Endothelial cell of umbilical vein (primary cell): ENCODE results near the gene AFG3L2. TPM values are rescaled to one million over a fixed set of nuclear protein-coding genes. Genes with fewer than 3 reads are reported as not detected.

Experiments used
- BruUV-seq: library from RNA; stranded (reverse); fragments of 400-500 nt; replicated peaks from 2 replicates; lab custom pipeline; 2021; lab: Mats Ljungman, UMichigan
- CTCF ChIA-PET: fragments of 300-600, 350-600 bp; sonication (Branson Sonifier 250); formaldehyde crosslinking; loops from one replicate; lab custom pipeline; 2021; ENCODE audit warnings: antibody characterized with exemption, inconsistent platforms; lab: Charles Lee
- POLR2A ChIA-PET: fragments of 300-600, 350-600 bp; sonication (Branson Sonifier 250); formaldehyde crosslinking; loops from one replicate; lab custom pipeline; 2021; ENCODE audit warnings: antibody characterized with exemption, inconsistent platforms; lab: Charles Lee
- DNase-seq: peaks from one replicate; pipeline ENCODE4 v3.0.0-alpha.2; 2011; ENCODE audit warnings: low read depth, low spot score
- FAIRE-seq: peaks from 2 replicates; lab custom pipeline; 2011; peaks lifted over from hg19 to GRCh38; lab: Jason Lieb, UNC
- H2AFZ ChIP-seq: 2 replicates; pipeline ENCODE4 v1.6.0; 2012; ENCODE audit warnings: low read depth, low read length, control low read depth, inconsistent platforms
- H3K27ac ChIP-seq: 2 replicates; pipeline ENCODE4 v1.5.1; 2011; ENCODE audit warnings: low read depth, mild to moderate bottlenecking, control low read depth, low read length, moderate library complexity; ENCODE audit not compliant: insufficient read depth
- H3K27me3 ChIP-seq, 2 experiments: 2 replicates each; pipeline versions ENCODE4 v1.6.0 to v1.6.1; 2011; ENCODE audit warnings: low read length in 2 of 2, mixed read lengths in 1 of 2; ENCODE audit not compliant: control insufficient read depth in 2 of 2, insufficient read depth in 2 of 2
- H3K36me3 ChIP-seq, 2 experiments: 2 replicates in 1 of 2; 3 replicates in 1 of 2; pipeline ENCODE4 v1.5.1; 2011; ENCODE audit warnings: low read length in 2 of 2, mild to moderate bottlenecking in 1 of 2, moderate library complexity in 1 of 2; ENCODE audit not compliant: control insufficient read depth in 2 of 2, insufficient read depth in 2 of 2; ENCODE audit errors: extremely low read depth in 1 of 2
- H3K4me1 ChIP-seq: 3 replicates; pipeline ENCODE4 v1.5.1; 2011; ENCODE audit warnings: mild to moderate bottlenecking, low read length; ENCODE audit not compliant: control insufficient read depth, insufficient read depth; ENCODE audit errors: extremely low read depth
- H3K4me2 ChIP-seq: 2 replicates; pipeline ENCODE4 v1.6.1; 2011; ENCODE audit warnings: low read length, control low read depth, mixed read lengths; ENCODE audit not compliant: insufficient read depth
- H3K4me3 ChIP-seq, 3 experiments: fragments of 200-600 bp in 1 of 3; sonication (generic), shearing (Covaris generic) in 1 of 3; replicated peaks in 1 of 3; 2 replicates each; pipeline ENCODE4 v1.5.1; 2011 to 2016; ENCODE audit warnings: control low read depth in 3 of 3, low read length in 3 of 3, mild to moderate bottlenecking in 2 of 3, inconsistent platforms in 1 of 3, low read depth in 1 of 3, moderate library complexity in 1 of 3; ENCODE audit not compliant: insufficient read depth in 1 of 3
- H3K79me2 ChIP-seq: 2 replicates; pipeline ENCODE4 v1.6.0; 2012; ENCODE audit warnings: low read length, inconsistent platforms; ENCODE audit not compliant: control insufficient read depth, insufficient read depth
- H3K9ac ChIP-seq: replicated peaks from 2 replicates; pipeline ENCODE3; 2011; ENCODE audit warnings: low read length, control low read depth; ENCODE audit not compliant: insufficient read depth; ENCODE audit errors: extremely low read depth
- H3K9me1 ChIP-seq: replicated peaks from 3 replicates; pipeline ENCODE4 v1.6.0; 2011; ENCODE audit warnings: mild to moderate bottlenecking, low read length; ENCODE audit not compliant: control insufficient read depth, insufficient read depth; ENCODE audit errors: extremely low read depth
- H3K9me3 ChIP-seq: replicated peaks from 2 replicates; pipeline ENCODE4 v1.5.1; 2012; ENCODE audit warnings: low read length, inconsistent platforms; ENCODE audit not compliant: control insufficient read depth, insufficient read depth
- H4K20me1 ChIP-seq: replicated peaks from 2 replicates; pipeline ENCODE3; 2011; ENCODE audit warnings: mild to moderate bottlenecking, low read length; ENCODE audit not compliant: control insufficient read depth, insufficient read depth; ENCODE audit errors: extremely low read depth
- EZH2 ChIP-seq: IDR thresholded peaks from 2 replicates; pipeline ENCODE4 v1.6.1; 2012; ENCODE audit warnings: borderline replicate concordance, low read depth, mild to moderate bottlenecking, moderate library complexity, low read length, inconsistent platforms; ENCODE audit not compliant: severe bottlenecking
- FOS ChIP-seq: IDR thresholded peaks from 2 replicates; pipeline ENCODE4 v1.6.1; 2011; ENCODE audit warnings: mild to moderate bottlenecking, low read length, moderate library complexity, borderline replicate concordance; ENCODE audit not compliant: insufficient read depth
- GATA2 ChIP-seq: IDR thresholded peaks from 2 replicates; pipeline ENCODE4 v1.7.0; 2011; ENCODE audit warnings: low read depth, mild to moderate bottlenecking, moderate library complexity, mixed read lengths, low read length; ENCODE audit not compliant: insufficient read length, insufficient read depth
- JUN ChIP-seq: IDR thresholded peaks from 2 replicates; pipeline ENCODE4 v1.6.1; 2011; ENCODE audit warnings: borderline replicate concordance, low read depth; ENCODE audit not compliant: insufficient read length, insufficient read depth
- MYC ChIP-seq: IDR thresholded peaks from one replicate; pipeline ENCODE4 v1.6.1; 2011; ENCODE audit warnings: mild to moderate bottlenecking, low read depth, low read length
- POLR2A ChIP-seq: IDR thresholded peaks from 2 replicates; pipeline ENCODE4 v1.6.1; 2012; ENCODE audit warnings: low read depth, mild to moderate bottlenecking, control low read depth, low read length
- POLR2AphosphoS5 ChIP-seq: IDR thresholded peaks from 2 replicates; pipeline ENCODE4 v1.6.1; 2012; ENCODE audit warnings: low read depth, mild to moderate bottlenecking, control low read depth, low read length, moderate library complexity; ENCODE audit not compliant: insufficient read depth
- dilution Hi-C: fragments of 300-500 bp; cut with MboI; formaldehyde crosslinking; loops from one replicate; pipeline ENCODE4 v1.15.0; 2019; ENCODE audit warnings: low sequenced_read_pairs; ENCODE audit not compliant: extremely low pct_ligation_motif_present
- intact Hi-C: fragments of 100-400 bp; cut with micrococcal nuclease; formaldehyde crosslinking; loops from one replicate; pipeline ENCODE4 v1.10.0; 2022
- polyA plus RNA-seq, 4 experiments: library from polyadenylated mRNA; depleted of rRNA in 3 of 4; stranded (reverse) in 3 of 4; unstranded in 1 of 4; fragments of >200 nt; gene quantifications; 2 replicates each; pipeline versions ENCODE4 v1.2.1 to v1.2.3, GENCODE V29; 2011 to 2012; ENCODE audit warnings: missing spikeins in 1 of 4
- total RNA-seq: library from RNA; stranded (reverse); gene quantifications from 2 replicates; pipeline ENCODE4 v1.2.3, GENCODE V29; 2021
- TF ChIP-seq, protein P1 (sequence below), 2 donors: IDR thresholded peaks; 1 replicate in 1 of 2; 2 replicates in 1 of 2; pipeline ENCODE4 v1.5.1; 2011; ENCODE audit warnings: low read length in 2 of 2, mild to moderate bottlenecking in 2 of 2, moderate library complexity in 2 of 2, control low read depth in 1 of 2, inconsistent platforms in 1 of 2, low read depth in 1 of 2; ENCODE audit not compliant: insufficient read depth in 1 of 2; ENCODE audit errors: extremely low read depth in 1 of 2
- TF ChIP-seq, protein P2 (sequence below): IDR thresholded peaks from 2 replicates; pipeline ENCODE4 v1.6.1; 2011; ENCODE audit not compliant: insufficient read depth, insufficient read length

AFG3L2 gene
- total and polyA plus RNA-seq, 2 donors (not counting 3 experiments of a cell fraction or from before 2014, with no cell fraction given), result 19.3 to 42.4 TPM

DNA sequence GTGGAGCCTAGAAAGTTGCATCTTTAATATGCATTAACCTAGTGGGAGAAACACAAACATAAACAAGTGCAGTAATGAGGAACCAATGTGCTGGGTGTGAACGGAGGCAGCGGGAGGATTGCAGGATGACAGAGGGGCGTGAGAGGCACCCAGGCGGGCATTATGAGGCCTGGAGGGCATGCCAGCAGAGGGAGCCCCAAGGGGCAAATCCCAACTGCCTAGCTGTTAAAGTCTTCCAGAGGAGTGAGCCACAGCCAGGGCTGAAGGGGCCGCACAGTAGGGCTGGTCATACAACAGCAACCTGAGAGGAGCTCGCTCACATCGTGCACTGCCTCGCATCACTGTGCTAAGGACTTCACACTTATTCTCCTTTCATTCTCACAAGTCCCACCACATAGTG is 17.4 kb upstream of the AFG3L2 start:
- Histone ChIP-seq H3K27ac (no peak overlapping the region), H3K4me3 (no peak overlapping the region), H4K20me1 (no peaks in the 10 kb centered on the region), H3K27me3 (no peaks in the 10 kb centered on the region), H3K4me2 (no peak overlapping the region), H3K36me3 (no peaks in the 10 kb centered on the region), H3K9ac (no peak overlapping the region), H3K4me1 (no peaks in the 10 kb centered on the region), H2AFZ (no peak overlapping the region), H3K9me3 (no peaks in the 10 kb centered on the region), H3K9me1 (no peaks in the 10 kb centered on the region), H3K79me2 (no peaks in the 10 kb centered on the region)
- intact Hi-C loops, result loop anchor here (5.0 kb wide), 2 partner anchors 143 to 488 kb away; partner anchors contain the start of gene PTPN2
- BruUV-seq, result no TSS peak
- dilution Hi-C loops, result no loop called here
- FAIRE-seq (peak; percentile 67), DNase-seq (peak; percentile 26)
- ChIA-PET CTCF (interaction anchor here (0.6 to 3.9 kb wide), 9 partner anchors 9 to 276 kb away, joined by 3 to 65 read pairs (median 5); partner anchors contain the start of genes AFG3L2, PRELID3A and SPIRE1), POLR2A (interaction anchor here (0.6 kb wide), 1 partner anchor 230 kb away, joined by 3 read pairs; no protein-coding TSS in a partner anchor)
- TF ChIP-seq, protein P1, sequence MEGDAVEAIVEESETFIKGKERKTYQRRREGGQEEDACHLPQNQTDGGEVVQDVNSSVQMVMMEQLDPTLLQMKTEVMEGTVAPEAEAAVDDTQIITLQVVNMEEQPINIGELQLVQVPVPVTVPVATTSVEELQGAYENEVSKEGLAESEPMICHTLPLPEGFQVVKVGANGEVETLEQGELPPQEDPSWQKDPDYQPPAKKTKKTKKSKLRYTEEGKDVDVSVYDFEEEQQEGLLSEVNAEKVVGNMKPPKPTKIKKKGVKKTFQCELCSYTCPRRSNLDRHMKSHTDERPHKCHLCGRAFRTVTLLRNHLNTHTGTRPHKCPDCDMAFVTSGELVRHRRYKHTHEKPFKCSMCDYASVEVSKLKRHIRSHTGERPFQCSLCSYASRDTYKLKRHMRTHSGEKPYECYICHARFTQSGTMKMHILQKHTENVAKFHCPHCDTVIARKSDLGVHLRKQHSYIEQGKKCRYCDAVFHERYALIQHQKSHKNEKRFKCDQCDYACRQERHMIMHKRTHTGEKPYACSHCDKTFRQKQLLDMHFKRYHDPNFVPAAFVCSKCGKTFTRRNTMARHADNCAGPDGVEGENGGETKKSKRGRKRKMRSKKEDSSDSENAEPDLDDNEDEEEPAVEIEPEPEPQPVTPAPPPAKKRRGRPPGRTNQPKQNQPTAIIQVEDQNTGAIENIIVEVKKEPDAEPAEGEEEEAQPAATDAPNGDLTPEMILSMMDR (IDR thresholded peaks at IDR 0.05; ENCODE audit: extremely low read depth in 1 of 2, insufficient read depth in 1 of 2, low read depth in 1 of 2, low read length in 2 of 2), result peak; percentile 29 to 67
- TF ChIP-seq POLR2AphosphoS5, result no peak

DNA sequence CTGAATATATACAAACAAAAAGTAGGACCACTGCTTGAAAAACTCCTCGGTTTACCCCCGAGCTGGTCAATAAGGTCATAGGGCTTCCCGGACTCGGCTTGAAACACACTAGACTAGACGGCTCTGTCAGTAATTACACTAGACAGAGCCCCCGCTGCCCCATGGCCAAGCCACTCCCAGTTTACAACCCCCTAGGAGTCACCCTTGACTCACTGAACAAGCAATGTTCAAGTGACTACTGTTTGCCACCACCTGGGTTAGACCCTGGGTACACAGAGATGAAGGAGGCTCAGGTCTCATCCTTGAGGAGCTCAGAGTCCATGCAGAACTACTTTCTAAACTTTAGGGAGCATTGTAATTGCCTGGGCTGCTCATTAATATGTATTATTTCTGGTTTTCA is 17.0 kb upstream of the AFG3L2 start:
- dilution Hi-C loops (no loop called here), intact Hi-C loops (loop anchor here (5.0 kb wide), 2 partner anchors 143 to 488 kb away; partner anchors contain the start of gene PTPN2)
- no peak overlapping the region for H3K9ac ChIP-seq
- no peaks in the 10 kb centered on the region for H3K9me1 ChIP-seq
- DNase-seq, result no peak
- H3K4me2 ChIP-seq, result no peak overlapping the region
- H3K9me3 ChIP-seq, result no peaks in the 10 kb centered on the region
- peak overlapping the region; percentile 26 for H2AFZ ChIP-seq
- FAIRE-seq, result no peak
- H3K36me3 ChIP-seq, result no peaks in the 10 kb centered on the region
- no peaks in the 10 kb centered on the region for H3K79me2 ChIP-seq
- no peak overlapping the region for H3K27ac ChIP-seq
- no peaks in the 10 kb centered on the region for H3K4me1 ChIP-seq
- H4K20me1 ChIP-seq, result no peaks in the 10 kb centered on the region
- H3K4me3 ChIP-seq, result no peak overlapping the region
- POLR2A ChIA-PET, result no interaction called here
- CTCF ChIA-PET, result interaction anchor here (0.6 to 3.9 kb wide), 13 partner anchors 9 to 540 kb away, joined by 3 to 65 read pairs (median 5); partner anchors contain the start of genes AFG3L2, CEP76, PRELID3A and PSMG2
- TF ChIP-seq MYC (no peak), JUN (no peak), POLR2A (no peak), EZH2 (no peak), POLR2AphosphoS5 (no peak), GATA2 (no peak), FOS (no peak)
- TF ChIP-seq, protein P1 (IDR thresholded peaks at IDR 0.05; ENCODE audit: extremely low read depth in 1 of 2, insufficient read depth in 1 of 2, low read depth in 1 of 2, low read length in 2 of 2), result no peak
- TF ChIP-seq, protein P2, sequence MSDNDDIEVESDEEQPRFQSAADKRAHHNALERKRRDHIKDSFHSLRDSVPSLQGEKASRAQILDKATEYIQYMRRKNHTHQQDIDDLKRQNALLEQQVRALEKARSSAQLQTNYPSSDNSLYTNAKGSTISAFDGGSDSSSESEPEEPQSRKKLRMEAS, result no peak
- BruUV-seq, result no TSS peak
- no peaks in the 10 kb centered on the region for H3K27me3 ChIP-seq
